ENCODE results near the gene SH3RF3.

DNA sequence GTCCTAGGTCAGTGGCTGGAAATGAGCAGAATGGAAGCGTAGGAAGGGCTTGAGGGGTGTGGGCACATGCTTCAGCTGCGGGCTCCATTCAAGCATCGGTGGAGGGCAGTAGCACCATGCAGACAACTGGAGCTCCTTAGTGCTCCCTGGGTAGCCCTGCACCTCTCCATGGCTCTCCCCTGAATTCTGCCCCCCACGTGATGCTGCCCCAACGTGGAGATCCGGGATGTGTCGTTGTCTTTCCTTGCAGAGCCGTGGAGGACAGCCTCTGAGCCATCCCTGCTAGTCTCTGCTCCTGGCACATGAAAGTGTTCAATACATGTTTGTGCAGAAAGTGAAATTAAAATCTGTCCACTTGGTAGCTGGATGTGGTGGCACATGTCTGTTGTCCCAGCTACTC lies 94.5 kb downstream of the SH3RF3 start:
- TF ChIP-seq, protein P1, sequence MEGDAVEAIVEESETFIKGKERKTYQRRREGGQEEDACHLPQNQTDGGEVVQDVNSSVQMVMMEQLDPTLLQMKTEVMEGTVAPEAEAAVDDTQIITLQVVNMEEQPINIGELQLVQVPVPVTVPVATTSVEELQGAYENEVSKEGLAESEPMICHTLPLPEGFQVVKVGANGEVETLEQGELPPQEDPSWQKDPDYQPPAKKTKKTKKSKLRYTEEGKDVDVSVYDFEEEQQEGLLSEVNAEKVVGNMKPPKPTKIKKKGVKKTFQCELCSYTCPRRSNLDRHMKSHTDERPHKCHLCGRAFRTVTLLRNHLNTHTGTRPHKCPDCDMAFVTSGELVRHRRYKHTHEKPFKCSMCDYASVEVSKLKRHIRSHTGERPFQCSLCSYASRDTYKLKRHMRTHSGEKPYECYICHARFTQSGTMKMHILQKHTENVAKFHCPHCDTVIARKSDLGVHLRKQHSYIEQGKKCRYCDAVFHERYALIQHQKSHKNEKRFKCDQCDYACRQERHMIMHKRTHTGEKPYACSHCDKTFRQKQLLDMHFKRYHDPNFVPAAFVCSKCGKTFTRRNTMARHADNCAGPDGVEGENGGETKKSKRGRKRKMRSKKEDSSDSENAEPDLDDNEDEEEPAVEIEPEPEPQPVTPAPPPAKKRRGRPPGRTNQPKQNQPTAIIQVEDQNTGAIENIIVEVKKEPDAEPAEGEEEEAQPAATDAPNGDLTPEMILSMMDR (IDR thresholded peaks at IDR 0.05 in 4 of 5, conservative IDR thresholded peaks at IDR 0.05 in 1 of 5): no peak
- TF ChIP-seq POLR2A (IDR thresholded peaks at IDR 0.05): no peak
